H9 (cell line): ENCODE results near the gene SCYGR4. TPM values are rescaled to one million over a fixed set of nuclear protein-coding genes. Genes with fewer than 3 reads are reported as not detected.

Experiments
- DNase-seq: peaks from one replicate; pipeline ENCODE4 v3.0.0-alpha.2; 2017
- H2AFZ ChIP-seq: one replicate; pipeline ENCODE4 v1.6.1; 2013; ENCODE audit warnings: mild to moderate bottlenecking, low read length, control low read depth, moderate library complexity
- H2AK5ac ChIP-seq: 2 replicates; pipeline ENCODE4 v1.6.1; 2013; ENCODE audit warnings: low read length, control low read depth, mixed read lengths; ENCODE audit not compliant: insufficient read length
- H2BK120ac ChIP-seq: one replicate; pipeline ENCODE4 v1.6.1; 2013; ENCODE audit warnings: low read depth, mild to moderate bottlenecking, low read length, control low read depth, inconsistent platforms; ENCODE audit not compliant: poor library complexity, severe bottlenecking
- H2BK12ac ChIP-seq: 2 replicates; pipeline ENCODE4 v1.6.1; 2013; ENCODE audit warnings: low read length, control low read depth, mixed read lengths, low read depth; ENCODE audit not compliant: insufficient read length
- H2BK15ac ChIP-seq: 2 replicates; pipeline ENCODE4 v1.6.1; 2013; ENCODE audit warnings: low read depth, low read length, control low read depth
- H2BK20ac ChIP-seq: one replicate; pipeline ENCODE4 v1.6.1; 2013; ENCODE audit warnings: low read depth, mild to moderate bottlenecking, low read length, control low read depth, inconsistent platforms; ENCODE audit not compliant: poor library complexity, severe bottlenecking
- H2BK5ac ChIP-seq: 2 replicates; pipeline ENCODE4 v1.6.1; 2013; ENCODE audit warnings: low read length, control low read depth, mixed read lengths; ENCODE audit not compliant: insufficient read length
- H3K14ac ChIP-seq: 2 replicates; pipeline ENCODE4 v1.6.1; 2013; ENCODE audit warnings: low read length, control low read depth; ENCODE audit not compliant: insufficient read depth
- H3K18ac ChIP-seq: 2 replicates; pipeline ENCODE4 v1.6.1; 2013; ENCODE audit warnings: low read depth, mild to moderate bottlenecking, mixed read lengths, low read length, control low read depth; ENCODE audit not compliant: insufficient read length
- H3K23ac ChIP-seq: 2 replicates; pipeline ENCODE4 v1.6.1; 2013; ENCODE audit warnings: low read length, control low read depth, mixed read lengths, low read depth; ENCODE audit not compliant: insufficient read length
- H3K23me2 ChIP-seq: 2 replicates; pipeline ENCODE4 v1.6.1; 2013; ENCODE audit warnings: low read depth, mild to moderate bottlenecking, mixed read lengths, low read length, control low read depth; ENCODE audit not compliant: insufficient read length, poor library complexity, severe bottlenecking
- H3K27ac ChIP-seq: 2 replicates; pipeline ENCODE4 v1.5.1; 2013; ENCODE audit warnings: low read length, control low read depth, mixed read lengths, low read depth; ENCODE audit not compliant: insufficient read length
- H3K27me3 ChIP-seq: 2 replicates; pipeline ENCODE4 v1.6.1; 2013; ENCODE audit warnings: low read length, control low read depth, inconsistent platforms; ENCODE audit not compliant: insufficient read depth
- H3K4ac ChIP-seq: 2 replicates; pipeline ENCODE4 v1.6.1; 2013; ENCODE audit warnings: low read depth, mild to moderate bottlenecking, control low read depth, inconsistent platforms, low read length, moderate library complexity
- H3K4me1 ChIP-seq: 2 replicates; pipeline ENCODE4 v1.6.1; 2013; ENCODE audit warnings: low read length, control low read depth, inconsistent platforms; ENCODE audit not compliant: insufficient read depth
- H3K4me2 ChIP-seq: 2 replicates; pipeline ENCODE4 v1.6.1; 2013; ENCODE audit warnings: low read length, control low read depth, mixed read lengths; ENCODE audit not compliant: insufficient read length, insufficient read depth
- H3K56ac ChIP-seq: 2 replicates; pipeline ENCODE4 v1.6.1; 2013; ENCODE audit warnings: low read depth, mild to moderate bottlenecking, mixed read lengths, low read length, control low read depth; ENCODE audit not compliant: insufficient read length
- H3K79me1 ChIP-seq: 2 replicates; pipeline ENCODE4 v1.6.1; 2013; ENCODE audit warnings: low read depth, mild to moderate bottlenecking, moderate library complexity, low read length, control low read depth, inconsistent platforms; ENCODE audit not compliant: insufficient read depth, poor library complexity, severe bottlenecking
- H3K79me2 ChIP-seq: 2 replicates; pipeline ENCODE4 v1.6.1; 2013; ENCODE audit warnings: low read length, control low read depth, inconsistent platforms; ENCODE audit not compliant: insufficient read depth
- H3K9ac ChIP-seq: 2 replicates; pipeline ENCODE4 v1.6.1; 2013; ENCODE audit warnings: low read length, control low read depth, mixed read lengths; ENCODE audit not compliant: insufficient read length; ENCODE audit errors: extremely low read depth
- H3K9me3 ChIP-seq: one replicate; pipeline ENCODE4 v1.6.1; 2013; ENCODE audit warnings: low read depth, low read length, inconsistent platforms; ENCODE audit not compliant: control insufficient read depth
- H3T11ph ChIP-seq: one replicate; pipeline ENCODE4 v1.6.1; 2013; ENCODE audit warnings: mild to moderate bottlenecking, low read length, control low read depth, inconsistent platforms
- H4K20me1 ChIP-seq: one replicate; pipeline ENCODE4 v1.6.1; 2013; ENCODE audit not compliant: control insufficient read depth, insufficient read length, insufficient read depth
- H4K5ac ChIP-seq: 2 replicates; pipeline ENCODE4 v1.6.1; 2013; ENCODE audit warnings: low read depth, mild to moderate bottlenecking, mixed read lengths, low read length, control low read depth; ENCODE audit not compliant: insufficient read length
- H4K8ac ChIP-seq: replicated peaks from 2 replicates; pipeline ENCODE4 v1.6.1; 2013; ENCODE audit warnings: low read length, control low read depth, mixed read lengths, low read depth; ENCODE audit not compliant: insufficient read length
- H4K91ac ChIP-seq: 2 replicates; pipeline ENCODE4 v1.6.1; 2013; ENCODE audit warnings: low read depth, mild to moderate bottlenecking, moderate library complexity, mixed read lengths, low read length, control low read depth; ENCODE audit not compliant: insufficient read length
- H3K27ac Mint-ChIP-seq, 3 experiments: 2 replicates in 2 of 3; 3 replicates in 1 of 3; pipeline ENCODE4 v1.8.0; 2020 to 2021; ENCODE audit warnings: mixed read lengths in 3 of 3, mild to moderate bottlenecking in 1 of 3, moderate library complexity in 1 of 3
- H3K27me3 Mint-ChIP-seq: 2 replicates; pipeline ENCODE4 v1.8.0; 2021; ENCODE audit warnings: low read depth, mild to moderate bottlenecking, moderate library complexity, mixed read lengths
- H3K36me3 Mint-ChIP-seq, 3 experiments: 2 replicates in 2 of 3; 3 replicates in 1 of 3; pipeline ENCODE4 v1.8.0; 2020 to 2021; ENCODE audit warnings: low read depth in 3 of 3, mixed read lengths in 3 of 3; ENCODE audit not compliant: insufficient read depth in 1 of 3
- H3K4me1 Mint-ChIP-seq, 2 experiments: 2 replicates each; pipeline ENCODE4 v1.8.0; 2020; ENCODE audit warnings: mixed read lengths in 2 of 2
- H3K4me3 Mint-ChIP-seq, 2 experiments: 2 replicates in 1 of 2; 3 replicates in 1 of 2; pipeline ENCODE4 v1.8.0; 2020 to 2021; ENCODE audit warnings: mild to moderate bottlenecking in 2 of 2, mixed read lengths in 2 of 2, moderate library complexity in 1 of 2
- H3K9me3 Mint-ChIP-seq, 2 experiments: 2 replicates in 1 of 2; 3 replicates in 1 of 2; pipeline ENCODE4 v1.8.0; 2020; ENCODE audit warnings: mild to moderate bottlenecking in 2 of 2, mixed read lengths in 2 of 2, moderate library complexity in 1 of 2
- CTCF ChIP-seq: fragments of 200-600 bp; sonication (generic); conservative IDR thresholded peaks from 3 replicates; pipeline ENCODE4 v1.8.0; 2021; ENCODE audit warnings: antibody characterized with exemption, mild to moderate bottlenecking
- WGBS: extraction: QIAGEN DNeasy Blood & Tissue Kit; methylation state at CpG from one replicate; pipeline ENCODE4 v1.1.7; 2013; ENCODE audit warnings: missing lambda C conversion rate, low lambda C conversion rate, mixed read lengths; ENCODE audit not compliant: insufficient read length; ENCODE audit errors: extremely low coverage; 5-methylcytosine and 5-hydroxymethylcytosine counted together
- total RNA-seq: library from RNA; stranded (reverse); gene quantifications from 2 replicates; pipeline ENCODE4 v1.2.1, GENCODE V29; 2021

SCYGR4 gene
- total RNA-seq, 1 experiment from 2014 or later, result not detected

GRCh38 chr2:227642656-227643055, 25.4 kb downstream of the SCYGR4 start:
- no peak for TF ChIP-seq CTCF
- Histone ChIP-seq H3K14ac (no peak overlapping the region), H2BK15ac (no peak overlapping the region), H3K4ac (no peak overlapping the region), H2BK12ac (no peak overlapping the region), H2BK20ac (no peak overlapping the region), H3K9ac (no peak overlapping the region), H2AFZ (no peak overlapping the region), H3K79me1 (no peaks in the 10 kb centered on the region), H3K27ac (no peak overlapping the region), H2BK5ac (no peak overlapping the region), H4K5ac (no peak overlapping the region), H4K20me1 (no peaks in the 10 kb centered on the region), H3K4me1 (no peaks in the 10 kb centered on the region), H2BK120ac (no peak overlapping the region), H3K23me2 (no peaks in the 10 kb centered on the region), H4K91ac (no peak overlapping the region), H3K23ac (no peak overlapping the region), H3K9me3 (no peaks in the 10 kb centered on the region), H4K8ac (no peak overlapping the region), H3K79me2 (no peaks in the 10 kb centered on the region), H3K4me2 (no peak overlapping the region), H3K56ac (no peak overlapping the region), H2AK5ac (no peak overlapping the region), H3K27me3 (no peaks in the 10 kb centered on the region), H3K18ac (no peak overlapping the region), H3T11ph (no peak overlapping the region)
- WGBS, result no CpG with 5 or more reads among the region's 2 CpGs
- Mint-ChIP-seq H3K4me3 (no peak overlapping the region), H3K36me3 (no peaks in the 10 kb centered on the region), H3K4me1 (no peaks in the 10 kb centered on the region; a peak in 2 of 4 replicates), H3K27ac (no peak overlapping the region), H3K9me3 (no peaks in the 10 kb centered on the region), H3K27me3 (no peaks in the 10 kb centered on the region)
- DNase-seq, result no peak
